ENCODE data around the gene WNK1. TPM values are rescaled to one million over a fixed set of nuclear protein-coding genes. Genes with fewer than 3 reads are reported as not detected.

WNK1 gene
- total RNA-seq, 4 donors from 2014 or later: 79.2 to 169 (median 92.1) TPM

DNA sequence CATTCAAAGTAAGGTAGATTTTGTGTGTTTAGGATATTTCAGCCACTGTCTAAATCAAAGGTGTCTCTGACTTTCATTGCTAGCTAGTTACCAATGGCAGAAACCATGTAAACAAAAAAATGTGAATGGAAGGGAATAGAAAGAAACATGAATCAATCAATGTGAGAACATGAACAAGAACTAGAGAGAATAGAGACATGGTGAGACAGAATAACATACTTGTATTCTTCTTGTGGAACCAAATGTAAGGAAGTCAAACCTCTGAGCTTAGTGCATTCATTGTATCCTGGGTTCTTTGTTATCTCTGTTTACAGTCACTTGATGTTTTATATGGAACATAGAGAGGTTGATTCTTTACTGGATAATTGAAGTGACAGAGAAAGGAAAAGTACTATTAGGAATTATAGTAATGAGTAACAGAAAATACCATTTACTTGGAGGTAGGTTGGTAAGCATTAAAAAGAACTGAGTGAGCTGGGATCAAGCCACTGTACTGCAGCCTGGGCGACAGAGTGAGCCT, 2.6 kb upstream of the WNK1 start:
- Histone ChIP-seq H3K4me1 (peaks cover 3 to 26% (median 9%) of the 10 kb centered on the region in 4 donors), H3K9me3 (no peaks in the 10 kb centered on the region), H3K27ac (peak overlapping the region in 3 of 4 donors; percentile 97 to 100 (median 100)), H3K4me3 (no peak overlapping the region), H3K36me3 (no peaks in the 10 kb centered on the region), H3K27me3 (no peaks in the 10 kb centered on the region)
- 62 to 86% methylated on average over 1 of the region's 1 CpG for WGBS, 2 donors (ENCODE audit: low coverage in 1 of 2)
- in situ Hi-C loops (cut with MboI; ENCODE audit: low pct_ligation_motif_present in 1 of 4, low pct_unique_long_range_greater_than_20kb in 1 of 4, low sequenced_read_pairs in 3 of 4) (loop anchor here in 2 of 4 donors (5.0 to 25.0 kb wide), 2 partner anchors 163 to 178 kb away; no protein-coding TSS in a partner anchor), intact Hi-C loops (cut with DNase I; ENCODE audit: low total_unique reads) (loop anchor here (5.0 to 10.0 kb wide), 3 partner anchors 65 to 173 kb away; no protein-coding TSS in a partner anchor)
- TF ChIP-seq EP300 (IDR thresholded peaks at IDR 0.05; ENCODE audit: low read depth) (no peak), POLR2A (IDR thresholded peaks at IDR 0.05) (no peak), POLR2AphosphoS5 (IDR thresholded peaks at IDR 0.05) (no peak)
- TF ChIP-seq, protein P1, sequence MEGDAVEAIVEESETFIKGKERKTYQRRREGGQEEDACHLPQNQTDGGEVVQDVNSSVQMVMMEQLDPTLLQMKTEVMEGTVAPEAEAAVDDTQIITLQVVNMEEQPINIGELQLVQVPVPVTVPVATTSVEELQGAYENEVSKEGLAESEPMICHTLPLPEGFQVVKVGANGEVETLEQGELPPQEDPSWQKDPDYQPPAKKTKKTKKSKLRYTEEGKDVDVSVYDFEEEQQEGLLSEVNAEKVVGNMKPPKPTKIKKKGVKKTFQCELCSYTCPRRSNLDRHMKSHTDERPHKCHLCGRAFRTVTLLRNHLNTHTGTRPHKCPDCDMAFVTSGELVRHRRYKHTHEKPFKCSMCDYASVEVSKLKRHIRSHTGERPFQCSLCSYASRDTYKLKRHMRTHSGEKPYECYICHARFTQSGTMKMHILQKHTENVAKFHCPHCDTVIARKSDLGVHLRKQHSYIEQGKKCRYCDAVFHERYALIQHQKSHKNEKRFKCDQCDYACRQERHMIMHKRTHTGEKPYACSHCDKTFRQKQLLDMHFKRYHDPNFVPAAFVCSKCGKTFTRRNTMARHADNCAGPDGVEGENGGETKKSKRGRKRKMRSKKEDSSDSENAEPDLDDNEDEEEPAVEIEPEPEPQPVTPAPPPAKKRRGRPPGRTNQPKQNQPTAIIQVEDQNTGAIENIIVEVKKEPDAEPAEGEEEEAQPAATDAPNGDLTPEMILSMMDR (IDR thresholded peaks at IDR 0.05): no peak
- no peak for DNase-seq

DNA sequence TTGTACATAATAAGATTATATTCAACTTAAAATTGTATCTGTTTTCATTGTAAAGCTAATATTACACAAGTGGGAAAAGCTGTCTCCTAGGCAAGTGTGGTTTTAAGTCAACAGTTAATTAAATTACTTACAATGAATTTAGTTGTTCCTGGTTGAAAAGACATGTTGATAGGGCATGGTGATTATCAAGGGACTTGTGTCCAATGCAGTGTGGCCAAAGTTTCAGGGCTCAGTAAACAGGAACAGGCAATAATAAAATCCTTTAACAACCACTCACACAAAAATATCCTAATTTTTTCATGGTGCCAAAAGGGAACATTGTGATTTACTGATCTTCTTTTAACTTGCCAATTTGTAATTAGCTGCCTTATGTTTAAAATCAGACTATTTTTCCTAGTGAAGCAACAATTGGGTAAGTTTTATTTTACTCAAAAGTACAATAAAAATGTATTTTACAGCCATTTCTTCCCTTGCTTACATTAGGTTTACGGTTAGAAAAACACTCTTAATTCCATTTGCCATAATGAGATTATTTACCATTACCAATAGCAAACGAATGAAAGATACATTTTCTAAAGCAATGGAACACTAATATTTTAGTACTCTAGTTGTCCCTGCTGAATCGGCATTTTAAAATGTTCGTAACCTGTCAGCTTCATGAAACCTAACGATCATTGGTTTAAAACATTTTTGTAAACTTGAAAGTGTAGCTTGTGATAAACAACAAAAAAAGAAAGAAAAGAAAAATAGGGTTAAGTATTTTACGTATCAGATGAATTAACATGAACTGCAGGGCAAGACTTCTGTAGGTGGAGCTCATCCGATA, 1.8 kb upstream of the WNK1 start:
- Histone ChIP-seq H3K36me3 (no peaks in the 10 kb centered on the region), H3K4me1 (peaks cover 3 to 34% (median 15%) of the 10 kb centered on the region in 4 donors), H3K27me3 (no peaks in the 10 kb centered on the region), H3K27ac (peak overlapping the region; percentile 97 to 100 (median 100)), H3K9me3 (no peaks in the 10 kb centered on the region), H3K4me3 (peak overlapping the region in 3 of 4 donors; percentile 97 to 100 (median 98))
- no peak for DNase-seq
- TF ChIP-seq, protein P1 (IDR thresholded peaks at IDR 0.05): no peak
- no peak for TF ChIP-seq POLR2A (IDR thresholded peaks at IDR 0.05)
- WGBS, 2 donors (ENCODE audit: low coverage in 1 of 2): 2% methylated on average over 7 of the region's 7 CpGs
- intact Hi-C loops (cut with DNase I; ENCODE audit: low total_unique reads): loop anchor here (5.0 to 10.0 kb wide), 3 partner anchors 64 to 173 kb away; no protein-coding TSS in a partner anchor
- in situ Hi-C loops (cut with MboI; ENCODE audit: low pct_ligation_motif_present in 1 of 4, low pct_unique_long_range_greater_than_20kb in 1 of 4, low sequenced_read_pairs in 3 of 4): loop anchor here in 1 of 4 donors (5.0 kb wide), 1 partner anchor 178 kb away; no protein-coding TSS in a partner anchor

- Histone ChIP-seq H3K4me1 (peaks cover 6 to 42% (median 24%) of the 10 kb centered on the region in 4 donors), H3K36me3 (no peaks in the 10 kb centered on the region), H3K27me3 (no peaks in the 10 kb centered on the region), H3K27ac (peak overlapping the region; percentile 97 to 100 (median 100)), H3K4me3 (peak overlapping the region; percentile 3 to 100 (median 98)), H3K9me3 (no peaks in the 10 kb centered on the region)
- peak; percentile 71 to 84 (median 75) for TF ChIP-seq POLR2AphosphoS5 (IDR thresholded peaks at IDR 0.05)
- TF ChIP-seq, protein P1 (IDR thresholded peaks at IDR 0.05): peak; percentile 55 to 82 (median 63)
- peak; percentile 34 for TF ChIP-seq POLR2A (IDR thresholded peaks at IDR 0.05)
- TF ChIP-seq EP300 (IDR thresholded peaks at IDR 0.05; ENCODE audit: low read depth): no peak
- in situ Hi-C loops (cut with MboI; ENCODE audit: low pct_ligation_motif_present in 1 of 4, low pct_unique_long_range_greater_than_20kb in 1 of 4, low sequenced_read_pairs in 3 of 4) (loop anchor here in 1 of 4 donors (5.0 kb wide), 1 partner anchor 179 kb away; no protein-coding TSS in a partner anchor), intact Hi-C loops (cut with DNase I; ENCODE audit: low total_unique reads) (loop anchor here (5.0 to 10.0 kb wide), 3 partner anchors 63 to 174 kb away; no protein-coding TSS in a partner anchor)
- DNase-seq: peak; percentile 93
- 1 to 3% methylated on average over 23 to 42 of the region's 42 CpGs for WGBS, 2 donors (ENCODE audit: low coverage in 1 of 2)
Measured at GRCh38 chr12:751192-751998, 984 bp upstream of the WNK1 start.

All from transverse colon (tissue), 4 donors.